Measurements from ENCODE around the gene SIGLEC14. TPM values are rescaled to one million over a fixed set of nuclear protein-coding genes. Genes with fewer than 3 reads are reported as not detected.

SIGLEC14 gene
- total RNA-seq, 6 donors from 2014 or later: 5.0 to 44.6 (median 22.3) TPM; not detected in 1

- no peak overlapping the region for H3K27ac ChIP-seq
- H3K4me3 ChIP-seq: no peak overlapping the region
- H3K36me3 ChIP-seq: no peaks in the 10 kb centered on the region
- H3K9me3 ChIP-seq: no peaks in the 10 kb centered on the region
- DNase-seq (no peak), ATAC-seq (ENCODE audit: low FRiP score in 2 of 2) (no peak)
- H3K27me3 ChIP-seq: no peaks in the 10 kb centered on the region
- no peak for TF ChIP-seq EP300 (IDR thresholded peaks at IDR 0.05)
- 50 to 54% methylated on average over 3 of the region's 3 CpGs for WGBS, 2 donors
- H3K4me1 ChIP-seq: no peaks in the 10 kb centered on the region
Observed at GRCh38 chr19:51663650-51664049, 17.0 kb upstream of the SIGLEC14 start.

GRCh38 chr19:51660975-51661600 is 14.5 kb upstream of the SIGLEC14 start:
- Histone ChIP-seq H3K27ac (no peak overlapping the region), H3K4me3 (no peak overlapping the region), H3K36me3 (no peaks in the 10 kb centered on the region), H3K4me1 (peaks cover 0 to 2% (median 0%) of the 10 kb centered on the region in 4 donors), H3K27me3 (no peaks in the 10 kb centered on the region), H3K9me3 (no peaks in the 10 kb centered on the region)
- ATAC-seq (ENCODE audit: low FRiP score in 2 of 2) (peak in 1 of 2 donors; percentile 58), DNase-seq (peak in 1 of 2 donors; percentile 77)
- TF ChIP-seq CTCF (IDR thresholded peaks at IDR 0.05) (peak in 5 of 6 experiments; percentile 20 to 51 (median 42)), POLR2A (IDR thresholded peaks at IDR 0.05) (no peak), POLR2AphosphoS5 (IDR thresholded peaks at IDR 0.05) (no peak), EP300 (IDR thresholded peaks at IDR 0.05) (no peak)
- WGBS, 2 donors: 9 to 13% methylated on average over 8 to 10 of the region's 10 CpGs

GRCh38 chr19:51654783-51655182 is 8.2 kb upstream of the SIGLEC14 start:
- H3K4me3 ChIP-seq: no peak overlapping the region
- peaks cover 0 to 3% (median 1%) of the 10 kb centered on the region in 4 donors for H3K4me1 ChIP-seq
- H3K27ac ChIP-seq: no peak overlapping the region
- H3K27me3 ChIP-seq: no peaks in the 10 kb centered on the region
- H3K9me3 ChIP-seq: no peaks in the 10 kb centered on the region
- WGBS, 2 donors: 42 to 67% methylated on average over 4 of the region's 4 CpGs
- DNase-seq: no peak
- no peak for TF ChIP-seq POLR2A (IDR thresholded peaks at IDR 0.05)
- no peak for TF ChIP-seq EP300 (IDR thresholded peaks at IDR 0.05)
- TF ChIP-seq CTCF (IDR thresholded peaks at IDR 0.05): no peak
- TF ChIP-seq POLR2AphosphoS5 (IDR thresholded peaks at IDR 0.05): no peak
- no peak for ATAC-seq (ENCODE audit: low FRiP score in 2 of 2)
- H3K36me3 ChIP-seq: no peaks in the 10 kb centered on the region

DNA sequence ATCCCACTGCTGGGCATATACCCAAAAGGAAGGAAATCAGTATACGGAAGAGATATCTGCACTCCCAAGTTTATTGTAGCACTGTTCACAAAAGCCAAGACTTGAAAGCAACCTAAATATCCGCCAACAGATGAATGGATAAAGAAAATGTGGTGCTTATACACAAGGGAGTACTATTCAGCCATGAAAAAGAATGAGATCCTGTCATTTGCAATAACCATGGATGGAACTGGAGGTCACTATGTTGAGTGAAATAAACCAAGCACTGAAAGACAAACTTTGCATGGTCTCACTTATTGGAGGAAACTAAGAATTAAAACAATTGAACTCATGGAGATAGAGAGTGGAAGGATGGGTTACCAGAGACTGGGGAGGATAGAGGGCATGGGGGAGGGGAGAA is 6.5 kb upstream of the SIGLEC14 start:
- DNase-seq: no peak
- Histone ChIP-seq H3K36me3 (no peaks in the 10 kb centered on the region), H3K4me3 (no peak overlapping the region), H3K4me1 (peaks cover 0 to 3% (median 1%) of the 10 kb centered on the region in 4 donors), H3K27ac (no peak overlapping the region), H3K9me3 (no peaks in the 10 kb centered on the region), H3K27me3 (no peaks in the 10 kb centered on the region)
- 27 to 54% methylated on average over 2 of the region's 2 CpGs for WGBS, 2 donors
- no peak for ATAC-seq (ENCODE audit: low FRiP score in 2 of 2)
- TF ChIP-seq CTCF (IDR thresholded peaks at IDR 0.05) (no peak), EP300 (IDR thresholded peaks at IDR 0.05) (no peak)

DNA sequence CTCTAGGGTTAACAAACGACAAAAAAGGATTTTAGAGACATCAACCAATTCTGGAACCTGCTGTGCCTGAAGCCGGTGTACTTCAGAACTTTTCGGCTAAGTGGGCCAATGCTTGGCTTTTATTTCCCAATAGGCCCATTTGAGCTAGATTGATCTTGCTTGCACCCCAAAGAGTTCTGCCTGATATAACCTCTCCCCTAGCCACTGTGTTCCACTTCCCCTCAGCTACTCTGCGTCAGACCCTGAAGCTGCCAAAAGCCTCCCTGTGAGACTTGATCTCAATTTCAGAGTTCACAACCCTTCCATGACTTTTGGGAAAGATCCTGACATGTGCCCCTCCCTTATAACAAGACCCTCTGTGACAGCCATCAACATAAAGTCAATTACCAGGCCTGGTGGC is 5.6 kb upstream of the SIGLEC14 start:
- H3K4me1 ChIP-seq: peaks cover 0 to 3% (median 1%) of the 10 kb centered on the region in 4 donors
- no peak for DNase-seq
- H3K27ac ChIP-seq: peak overlapping the region in 3 of 4 donors; percentile 48 to 69 (median 49)
- H3K9me3 ChIP-seq: no peaks in the 10 kb centered on the region
- H3K27me3 ChIP-seq: no peaks in the 10 kb centered on the region
- no peak for TF ChIP-seq POLR2A (IDR thresholded peaks at IDR 0.05)
- TF ChIP-seq EP300 (IDR thresholded peaks at IDR 0.05): no peak
- TF ChIP-seq POLR2AphosphoS5 (IDR thresholded peaks at IDR 0.05): no peak
- no peak for TF ChIP-seq CTCF (IDR thresholded peaks at IDR 0.05)
- H3K4me3 ChIP-seq: no peak overlapping the region
- no peaks in the 10 kb centered on the region for H3K36me3 ChIP-seq
- ATAC-seq (ENCODE audit: low FRiP score in 2 of 2): peak in 1 of 2 donors; percentile 40
- WGBS, 2 donors: 59 to 67% methylated on average over 4 of the region's 4 CpGs

Measured in upper lobe of left lung (tissue), 6 donors.